Activated CD4-positive, alpha-beta T cell treated with anti-CD3 and anti-CD28 coated beads, Interleukin-2, amount 50 U/mL, for 1 hour (primary cell): ENCODE measurements around the gene RASD2.

Experiments used
- DNase-seq: peaks from one replicate; pipeline ENCODE4 v3.0.0-alpha.2; 2020

RASD2 gene

DNA sequence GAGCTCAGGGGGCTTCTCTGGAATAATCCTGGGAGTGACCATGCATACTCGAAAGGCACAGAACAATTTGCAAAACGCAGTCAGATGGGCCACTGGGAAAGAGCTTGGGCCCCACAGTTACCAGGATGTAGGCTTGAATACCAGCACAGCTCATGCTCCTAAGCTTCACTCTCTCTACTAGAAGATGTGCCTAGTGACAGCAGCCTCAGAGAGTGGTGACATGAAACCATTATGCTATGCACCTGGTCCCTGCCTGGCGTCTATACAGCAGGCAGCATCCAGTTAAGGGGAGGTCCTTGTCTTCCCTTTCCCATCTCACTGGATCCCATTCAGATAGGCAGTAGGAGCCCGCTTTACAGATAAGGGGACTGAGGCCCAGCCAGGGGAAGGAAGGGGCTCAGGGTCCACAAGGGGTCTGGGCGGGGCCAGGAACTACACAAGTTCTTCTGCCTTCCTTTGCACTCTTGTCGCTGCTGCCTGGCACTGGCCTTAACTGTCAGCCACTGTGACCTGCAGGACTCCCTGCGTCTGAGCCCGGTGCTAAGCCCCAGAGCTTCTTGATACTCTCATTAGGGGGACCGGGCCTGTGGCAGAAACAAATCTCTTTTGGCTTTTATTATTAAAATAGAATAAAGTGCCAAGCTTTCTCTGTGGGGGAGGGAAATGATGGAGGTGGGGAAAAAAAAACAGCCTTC is 21.2 kb upstream of the RASD2 start:
- DNase-seq: no peak

- DNase-seq: no peak
Observed at GRCh38 chr22:35521358-35522224, 19.0 kb upstream of the RASD2 start.

- DNase-seq: no peak
Observed at GRCh38 chr22:35522225-35523149, 18.1 kb upstream of the RASD2 start.

GRCh38 chr22:35523167-35523947 is 17.3 kb upstream of the RASD2 start:
- DNase-seq: no peak

- no peak for DNase-seq
Observed at GRCh38 chr22:35524966-35525686, 15.5 kb upstream of the RASD2 start.

DNA sequence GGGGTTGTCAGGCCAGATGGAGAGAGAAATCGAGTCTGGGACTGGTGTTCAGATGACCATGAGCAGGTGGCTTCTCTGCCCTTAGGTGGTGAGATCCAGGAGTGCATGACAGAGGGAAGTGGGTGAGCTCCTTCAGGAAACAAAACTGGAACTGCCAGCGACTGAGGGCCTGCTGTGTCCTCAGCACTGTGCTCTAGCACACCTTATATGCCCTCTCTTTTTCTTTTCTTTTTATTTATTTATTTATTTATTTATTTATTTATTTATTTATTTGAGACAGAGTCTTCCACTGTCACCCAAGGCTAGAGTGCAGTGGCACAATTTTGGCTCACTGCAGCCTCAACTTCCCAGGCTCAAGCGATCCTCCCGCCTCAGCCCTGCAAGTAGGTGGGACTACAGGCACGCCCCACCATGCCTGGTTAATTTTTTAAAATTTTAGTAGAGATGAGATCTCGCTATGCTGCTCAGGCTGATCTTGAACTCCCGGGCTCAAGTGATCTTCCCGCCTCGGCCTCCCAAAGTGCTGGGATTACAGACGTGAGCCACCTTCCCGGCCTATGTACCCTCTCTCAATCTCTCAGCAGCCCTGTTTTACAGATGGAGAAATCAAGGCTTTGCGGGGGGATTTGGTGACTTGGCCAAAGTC is 14.8 kb upstream of the RASD2 start:
- DNase-seq: no peak

DNA sequence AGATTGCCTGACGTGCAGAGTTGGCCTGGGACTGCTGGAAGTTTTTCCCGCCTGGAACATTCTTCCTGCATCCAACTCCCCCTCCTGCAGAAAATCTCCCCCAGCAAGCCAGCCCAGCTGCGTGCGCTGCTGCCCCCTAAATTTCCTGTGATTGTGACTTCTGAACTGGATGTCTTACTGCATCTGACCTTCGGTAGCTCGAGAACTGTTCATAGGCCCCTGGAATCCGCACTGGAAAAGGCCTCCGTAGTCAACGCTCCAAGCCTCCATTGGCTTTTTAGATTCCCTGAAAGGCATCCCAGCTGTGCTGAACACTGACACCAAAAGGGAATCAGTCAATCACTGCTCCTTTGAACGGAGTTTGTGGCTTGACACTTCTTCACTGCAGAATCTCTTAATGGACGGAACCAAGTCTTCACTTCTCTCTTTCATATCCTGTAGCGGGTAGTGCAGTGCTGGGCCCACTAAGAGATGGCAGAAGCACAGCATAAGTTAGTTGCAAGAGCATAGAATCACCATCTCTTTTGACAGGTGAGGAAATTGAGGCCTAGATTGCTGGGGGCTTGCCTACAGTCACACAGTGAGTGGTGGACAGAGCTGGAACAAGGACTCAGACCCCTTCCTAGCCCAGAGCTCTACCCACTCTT is 14.2 kb upstream of the RASD2 start:
- DNase-seq: no peak

DNA sequence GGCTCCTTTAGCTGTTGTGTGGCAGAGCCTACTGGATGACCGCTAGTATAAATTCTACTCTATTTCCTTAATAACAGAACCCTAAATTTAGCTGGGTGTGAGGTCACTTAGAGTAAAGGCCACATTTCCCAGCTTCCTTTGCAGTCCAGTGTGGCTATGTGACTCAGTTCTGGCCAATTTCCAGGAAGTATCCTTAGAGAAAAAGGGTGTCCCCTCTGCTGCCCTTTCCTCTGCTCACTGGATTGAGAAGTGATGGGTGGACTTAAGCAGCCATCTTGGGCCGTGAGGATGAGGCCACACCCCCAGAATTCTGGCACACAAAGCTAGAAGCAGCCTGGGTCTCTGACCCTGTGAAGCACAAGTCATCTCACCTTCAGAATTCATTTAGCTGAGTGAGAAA is 11.7 kb upstream of the RASD2 start:
- DNase-seq: no peak

- DNase-seq: no peak
Observed at GRCh38 chr22:35530700-35531099, 9.9 kb upstream of the RASD2 start.

DNA sequence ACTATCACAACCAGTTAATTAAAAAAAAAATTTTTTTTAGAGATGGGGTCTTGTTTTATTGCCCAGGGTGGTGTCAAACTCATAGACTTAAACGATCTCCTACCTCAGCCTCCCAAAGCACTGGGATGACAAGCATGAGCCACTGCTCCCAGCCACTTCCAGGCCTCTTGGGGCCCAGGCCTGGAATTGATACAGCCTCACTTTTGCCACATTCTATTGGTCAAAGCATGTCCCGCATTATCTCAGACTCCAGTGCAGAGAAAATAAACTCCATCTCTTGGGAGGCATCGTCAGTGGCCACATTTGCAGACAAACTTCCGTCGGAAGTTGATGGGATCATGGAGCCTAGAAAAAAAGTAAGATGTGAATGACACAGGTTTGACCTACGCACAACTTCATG is 9.4 kb upstream of the RASD2 start:
- DNase-seq: no peak

GRCh38 chr22:35531676-35532075 is 9.0 kb upstream of the RASD2 start:
- no peak for DNase-seq

GRCh38 chr22:35533365-35534029 is 7.1 kb upstream of the RASD2 start:
- DNase-seq: no peak

DNA sequence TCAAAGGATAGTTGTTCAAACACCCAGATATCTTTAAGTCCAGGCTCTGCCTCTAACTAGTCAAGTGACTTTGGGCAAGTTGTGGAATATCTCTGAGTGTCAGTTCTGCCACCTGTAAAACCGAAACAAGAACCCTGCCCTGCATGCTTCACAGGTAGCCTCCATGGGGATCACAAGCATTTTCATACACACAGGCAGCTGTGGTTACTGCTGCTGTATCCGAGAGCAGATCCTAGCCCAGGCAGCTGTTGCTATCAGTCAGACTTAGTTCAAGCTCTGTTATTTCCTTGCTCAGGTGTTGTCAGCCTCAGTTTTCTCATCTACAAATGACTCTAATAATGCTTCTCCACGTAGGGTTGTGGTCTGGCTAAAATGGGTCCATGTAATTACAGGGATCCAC is 6.5 kb upstream of the RASD2 start:
- no peak for DNase-seq

GRCh38 chr22:35537232-35537631 is 3.4 kb upstream of the RASD2 start:
- DNase-seq: no peak

- DNase-seq: peak; percentile 27
Observed at GRCh38 chr22:35538801-35539321, 1.8 kb upstream of the RASD2 start.

DNA sequence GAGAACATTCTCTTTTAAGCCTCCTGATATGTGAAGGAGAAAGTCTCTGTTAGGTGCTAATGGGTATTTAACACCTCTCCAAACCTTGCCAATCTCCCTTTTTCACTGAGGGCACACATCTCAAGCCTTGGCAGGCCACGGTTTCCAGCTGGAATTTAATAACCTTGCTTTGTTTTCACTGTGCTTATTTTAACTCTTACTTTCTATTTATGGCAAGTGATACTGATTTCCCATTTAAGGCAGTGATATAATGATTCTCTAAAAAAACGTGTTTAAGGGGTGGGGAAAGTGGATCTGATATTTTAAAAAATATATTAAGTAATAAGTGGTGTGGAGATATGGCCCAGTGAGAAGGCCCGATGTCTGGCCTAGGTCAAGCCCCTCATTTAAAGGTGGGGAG is 1.1 kb upstream of the RASD2 start:
- no peak for DNase-seq

- peak; percentile 55 for DNase-seq
Observed at GRCh38 chr22:35539910-35540594, 579 bp upstream of the RASD2 start.

DNA sequence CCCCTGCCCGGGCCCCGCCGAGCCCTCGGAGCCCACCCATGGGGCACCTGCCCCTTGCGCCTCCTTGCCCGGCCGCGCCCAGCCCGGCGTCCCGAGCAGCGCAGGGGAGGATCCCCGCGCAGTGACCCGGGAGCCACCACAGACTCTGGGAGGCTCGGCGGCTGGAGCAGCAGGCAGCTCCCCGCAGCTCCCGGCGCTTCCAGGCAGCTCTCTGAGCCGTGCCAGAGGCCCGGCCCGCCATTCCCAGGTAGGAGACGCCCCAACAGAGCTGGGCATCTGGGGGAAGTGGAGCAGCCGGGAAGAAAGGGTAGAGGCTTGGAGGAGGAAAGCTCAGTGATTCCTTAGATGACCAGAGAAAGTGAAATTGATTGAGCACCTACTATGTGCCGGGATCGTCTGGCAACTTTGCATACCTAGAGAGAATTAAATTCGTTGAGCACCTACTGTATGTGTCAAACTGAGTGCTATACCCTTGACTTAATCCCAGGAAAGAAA is 670 bp downstream of the RASD2 start:
- DNase-seq: no peak
